Activated CD4-positive, alpha-beta T cell treated with anti-CD3 and anti-CD28 coated beads, Interleukin-2, Interleukin-6, amounts not matched to agents 100 ng/mL and 50 ng/mL, durations not matched to agents 16 hours and 8 hours (primary cell): ENCODE data around the gene SNX6.
"Not testable (repeated sequence)": the region's sequence is repeated elsewhere in the genome, so short reads cannot be mapped to it uniquely, and the experiment has no call there.

Experiments
- DNase-seq: peaks from one replicate; pipeline ENCODE4 v3.0.0-alpha.2; 2020

SNX6 gene

DNA sequence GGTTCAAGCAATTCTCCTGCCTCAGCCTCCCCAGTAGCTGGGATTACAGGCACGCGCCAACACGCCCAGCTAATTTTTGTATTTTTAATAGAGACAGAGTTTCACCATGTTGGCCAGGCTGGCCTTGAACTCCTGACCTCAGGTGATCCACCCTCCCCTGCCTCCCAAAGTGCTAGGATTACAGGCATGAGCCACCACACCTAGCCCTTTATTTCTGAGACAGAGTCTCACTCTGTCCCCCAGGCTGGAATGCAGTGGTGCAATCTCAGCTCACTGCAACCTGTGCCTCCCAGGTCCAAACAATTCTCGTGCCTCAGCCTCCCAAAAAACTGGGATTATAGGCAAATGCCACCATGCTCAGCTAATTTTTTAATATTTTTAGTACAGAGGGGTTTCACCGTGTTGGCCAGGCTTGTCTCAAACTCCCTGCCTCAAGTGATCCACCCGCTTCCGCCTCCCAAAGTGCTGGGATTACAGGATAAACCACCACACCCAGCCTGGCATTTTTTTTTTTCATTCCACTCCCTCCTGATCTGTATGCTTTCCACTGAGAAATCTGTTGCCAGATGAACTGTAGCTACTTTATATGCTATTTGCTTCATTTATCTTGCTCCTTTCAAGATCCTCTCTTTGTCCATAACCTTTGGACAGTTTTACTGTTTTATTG is 109.5 kb downstream of the SNX6 start:
- not testable (repeated sequence) for DNase-seq
